DOHH2 (cell line): ENCODE measurements around the gene CDIPT.

Source experiments
- H3F3A ChIP-seq: fragments of 200-600 bp; sonication (generic), shearing (Covaris generic); 2 replicates; pipeline ENCODE4 v1.6.0; 2016; ENCODE audit warnings: antibody characterized with exemption, mild to moderate bottlenecking; ENCODE audit not compliant: control insufficient read depth, insufficient read depth
- H3K27ac ChIP-seq: fragments of 200-600 bp; sonication (generic); 2 replicates; pipeline ENCODE4 v1.5.1; 2014; ENCODE audit warnings: low read depth, mild to moderate bottlenecking, low read length, moderate library complexity
- H3K27me3 ChIP-seq: fragments of 200-600 bp; sonication (generic); 2 replicates; pipeline ENCODE4 v1.6.1; 2014; ENCODE audit warnings: mild to moderate bottlenecking, low read length, mixed read lengths; ENCODE audit not compliant: control insufficient read depth
- H3K36me3 ChIP-seq: fragments of 200-600 bp; sonication (generic); 2 replicates; pipeline ENCODE4 v1.6.1; 2014; ENCODE audit warnings: mild to moderate bottlenecking, low read length, moderate library complexity, mixed read lengths; ENCODE audit not compliant: control insufficient read depth
- H3K4me1 ChIP-seq: fragments of 200-600 bp; sonication (generic); 2 replicates; pipeline ENCODE4 v1.6.1; 2014; ENCODE audit warnings: mild to moderate bottlenecking, low read length, mixed read lengths; ENCODE audit not compliant: control insufficient read depth
- H3K4me2 ChIP-seq: fragments of 200-600 bp; sonication (generic); 2 replicates; pipeline ENCODE4 v1.6.0; 2014; ENCODE audit warnings: mild to moderate bottlenecking, low read length, moderate library complexity
- H3K4me3 ChIP-seq: fragments of 200-600 bp; sonication (generic); 2 replicates; pipeline ENCODE4 v1.5.1; 2014; ENCODE audit warnings: mild to moderate bottlenecking, low read length, mixed read lengths
- H3K79me2 ChIP-seq: fragments of 200-600 bp; sonication (generic); 2 replicates; pipeline ENCODE4 v1.6.1; 2014; ENCODE audit warnings: mild to moderate bottlenecking, low read length, mixed read lengths; ENCODE audit not compliant: control insufficient read depth
- H3K9me2 ChIP-seq: fragments of 200-600 bp; sonication (generic); replicated peaks from 2 replicates; pipeline ENCODE4 v1.6.1; 2014; ENCODE audit warnings: mild to moderate bottlenecking, low read length, mixed read lengths; ENCODE audit not compliant: control insufficient read depth
- H3K9me3 ChIP-seq: fragments of 200-600 bp; sonication (generic); 2 replicates; pipeline ENCODE4 v1.6.1; 2014; ENCODE audit warnings: antibody characterized with exemption, low read length, mixed read lengths; ENCODE audit not compliant: control insufficient read depth, insufficient read depth
- H4K20me1 ChIP-seq: fragments of 200-600 bp; sonication (generic); 2 replicates; pipeline ENCODE4 v1.6.0; 2014; ENCODE audit warnings: low read depth, mild to moderate bottlenecking, antibody characterized with exemption, low read length, moderate library complexity; ENCODE audit not compliant: control insufficient read depth, insufficient read depth
- EZH2phosphoT487 ChIP-seq: fragments of 200-600 bp; sonication (generic); IDR thresholded peaks from 2 replicates; pipeline ENCODE4 v1.6.1; 2017; ENCODE audit warnings: borderline replicate concordance, mild to moderate bottlenecking, antibody characterized with exemption, low read length, moderate library complexity, mixed read lengths
- TF ChIP-seq, protein P1 (sequence below): fragments of 200-600 bp; sonication (generic); IDR thresholded peaks from one replicate; pipeline ENCODE4 v1.5.1; 2014; ENCODE audit warnings: antibody characterized with exemption, mild to moderate bottlenecking, low read depth, low read length; ENCODE audit not compliant: poor library complexity, severe bottlenecking

The CDIPT gene

GRCh38 chr16:29904947-29905346 is 41.9 kb upstream of the CDIPT start:
- no peak for TF ChIP-seq EZH2phosphoT487
- TF ChIP-seq, protein P1, sequence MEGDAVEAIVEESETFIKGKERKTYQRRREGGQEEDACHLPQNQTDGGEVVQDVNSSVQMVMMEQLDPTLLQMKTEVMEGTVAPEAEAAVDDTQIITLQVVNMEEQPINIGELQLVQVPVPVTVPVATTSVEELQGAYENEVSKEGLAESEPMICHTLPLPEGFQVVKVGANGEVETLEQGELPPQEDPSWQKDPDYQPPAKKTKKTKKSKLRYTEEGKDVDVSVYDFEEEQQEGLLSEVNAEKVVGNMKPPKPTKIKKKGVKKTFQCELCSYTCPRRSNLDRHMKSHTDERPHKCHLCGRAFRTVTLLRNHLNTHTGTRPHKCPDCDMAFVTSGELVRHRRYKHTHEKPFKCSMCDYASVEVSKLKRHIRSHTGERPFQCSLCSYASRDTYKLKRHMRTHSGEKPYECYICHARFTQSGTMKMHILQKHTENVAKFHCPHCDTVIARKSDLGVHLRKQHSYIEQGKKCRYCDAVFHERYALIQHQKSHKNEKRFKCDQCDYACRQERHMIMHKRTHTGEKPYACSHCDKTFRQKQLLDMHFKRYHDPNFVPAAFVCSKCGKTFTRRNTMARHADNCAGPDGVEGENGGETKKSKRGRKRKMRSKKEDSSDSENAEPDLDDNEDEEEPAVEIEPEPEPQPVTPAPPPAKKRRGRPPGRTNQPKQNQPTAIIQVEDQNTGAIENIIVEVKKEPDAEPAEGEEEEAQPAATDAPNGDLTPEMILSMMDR = no peak
- no peak overlapping the region for H3K4me2 ChIP-seq

DNA sequence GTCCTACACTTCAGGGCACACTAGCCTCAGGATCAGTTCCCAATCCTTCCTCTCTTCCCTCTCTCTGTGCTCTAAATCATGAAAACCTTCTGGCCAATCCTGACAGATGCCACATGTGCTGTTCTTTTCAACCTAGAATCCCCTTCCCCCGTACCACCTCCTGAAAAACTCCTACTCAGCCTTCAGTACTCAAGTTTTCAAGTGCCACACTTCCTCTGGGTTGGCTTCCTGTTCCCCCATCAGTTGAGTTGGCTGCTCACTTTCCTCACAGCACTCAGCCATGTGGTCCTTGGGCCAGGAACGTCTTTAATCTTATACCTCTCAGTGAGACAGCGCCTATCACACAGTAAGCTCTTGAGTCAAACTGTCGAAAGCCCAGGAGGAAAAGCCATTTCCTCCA is 40.6 kb upstream of the CDIPT start:
- no peak overlapping the region for H3K4me3 ChIP-seq
- H3K79me2 ChIP-seq = no peaks in the 10 kb centered on the region

More at GRCh38 chr16:29904947-29905346, 41.9 kb upstream of the CDIPT start:
- Histone ChIP-seq H3K27me3 (no peaks in the 10 kb centered on the region), H3K27ac (no peak overlapping the region), H3K79me2 (no peaks in the 10 kb centered on the region), H4K20me1 (no peaks in the 10 kb centered on the region), H3F3A (no peaks in the 10 kb centered on the region), H3K9me3 (no peaks in the 10 kb centered on the region), H3K9me2 (no peaks in the 10 kb centered on the region), H3K4me1 (peaks cover 9% of the 10 kb centered on the region), H3K36me3 (no peaks in the 10 kb centered on the region), H3K4me3 (no peak overlapping the region)

DNA sequence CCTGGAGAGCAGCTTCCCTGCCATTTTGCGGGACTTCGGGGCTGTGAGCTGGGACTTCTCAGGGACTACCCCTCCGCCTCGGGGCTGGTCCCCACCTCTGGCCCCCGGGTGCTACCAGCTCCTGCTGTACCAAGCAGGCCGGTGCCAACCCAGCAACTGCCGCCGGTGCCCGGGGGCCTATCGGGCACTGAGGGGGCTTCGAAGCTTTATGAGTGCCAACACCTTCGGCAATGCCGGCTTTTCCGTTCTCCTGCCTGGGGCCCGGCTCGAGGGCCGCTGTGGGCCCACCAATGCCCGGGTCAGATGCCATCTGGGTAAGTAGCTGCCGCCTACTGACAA is 38.5 kb upstream of the CDIPT start:
- Histone ChIP-seq H3K9me3 (no peaks in the 10 kb centered on the region), H3K4me3 (no peak overlapping the region), H3K27me3 (peaks cover 26% of the 10 kb centered on the region), H3K27ac (no peak overlapping the region), H3K9me2 (no peaks in the 10 kb centered on the region), H3K4me2 (no peak overlapping the region), H3K79me2 (no peaks in the 10 kb centered on the region), H3F3A (no peaks in the 10 kb centered on the region), H4K20me1 (no peaks in the 10 kb centered on the region), H3K4me1 (peaks cover 10% of the 10 kb centered on the region), H3K36me3 (no peaks in the 10 kb centered on the region)
- TF ChIP-seq EZH2phosphoT487 = no peak
- TF ChIP-seq, protein P1 = no peak

More for the DNA sequence above, 40.6 kb upstream of the CDIPT start:
- Histone ChIP-seq H3K27ac (no peak overlapping the region), H3K36me3 (no peaks in the 10 kb centered on the region), H4K20me1 (no peaks in the 10 kb centered on the region), H3K4me2 (no peak overlapping the region), H3K9me2 (no peaks in the 10 kb centered on the region), H3K9me3 (no peaks in the 10 kb centered on the region), H3F3A (no peaks in the 10 kb centered on the region), H3K27me3 (peaks cover 11% of the 10 kb centered on the region), H3K4me1 (peaks cover 10% of the 10 kb centered on the region)
- TF ChIP-seq, protein P1 = no peak
- no peak for TF ChIP-seq EZH2phosphoT487
